Ovary (tissue), 9 donors: ENCODE measurements around the gene PAQR4. TPM values are rescaled to one million over a fixed set of nuclear protein-coding genes. Genes with fewer than 3 reads are reported as not detected.

ENCODE experiments used
- DNase-seq, 5 donors: peaks; one replicate each; pipeline ENCODE4 v3.0.0-alpha.2; 2019 to 2020
- H3K27ac ChIP-seq, 2 donors: fragments of 200-600 bp; one replicate each; pipeline versions ENCODE4 v1.5.1 to v1.8.0; 2019 to 2022
- H3K27me3 ChIP-seq: fragments of 200-600 bp; one replicate; pipeline ENCODE4 v1.8.0; 2022
- H3K36me3 ChIP-seq: fragments of 200-600 bp; sonication (generic); one replicate; pipeline ENCODE4 v1.5.1; 2019
- H3K4me1 ChIP-seq: one replicate; pipeline ENCODE4 v1.8.1; 2013; ENCODE audit warnings: mild to moderate bottlenecking, moderate library complexity; ENCODE audit not compliant: insufficient read depth
- H3K4me3 ChIP-seq: fragments of 200-600 bp; sonication (generic); one replicate; pipeline ENCODE4 v1.5.1; 2017
- H3K9me3 ChIP-seq, 2 donors: fragments of 200-600 bp in 1 of 2; sonication (generic) in 1 of 2; one replicate each; pipeline versions ENCODE4 v1.5.1 to v1.8.1; 2013 to 2019; ENCODE audit warnings: mild to moderate bottlenecking in 1 of 2, moderate library complexity in 1 of 2
- CTCF ChIP-seq, 3 donors: fragments of 450-650 bp in 2 of 3; fragments of 200-600 bp in 1 of 3; IDR thresholded peaks; one replicate each; pipeline versions ENCODE4 v1.5.1 to v1.8.0; 2016 to 2022; ENCODE audit warnings: antibody characterized with exemption in 3 of 3, mild to moderate bottlenecking in 1 of 3
- EP300 ChIP-seq: sonication (generic); formaldehyde crosslinking; IDR thresholded peaks from one replicate; pipeline ENCODE4 v1.6.1; 2017; ENCODE audit warnings: antibody characterized with exemption
- POLR2A ChIP-seq: fragments of 450-650 bp; IDR thresholded peaks from one replicate; pipeline ENCODE4 v1.6.1; 2017; ENCODE audit warnings: antibody characterized with exemption, mild to moderate bottlenecking, moderate library complexity
- WGBS, 3 donors: extraction: QIAGEN DNeasy Blood & Tissue Kit in 1 of 3; methylation state at CpG; one replicate each; pipeline versions ENCODE4 v1.1.5 to v1.1.7; 2013 to 2017; 5-methylcytosine and 5-hydroxymethylcytosine counted together
- intact Hi-C, 4 donors: fragments of 100-400 bp; cut with DNase I; formaldehyde crosslinking; loops; one replicate each; pipeline versions ENCODE4 v1.11.0 to v1.15.1; 2022 to 2023
- polyA plus RNA-seq, 2 donors: library from polyadenylated mRNA; stranded (reverse); fragments of 200-250 nt in 1 of 2; fragments of 350-450 nt in 1 of 2; fragmentation: Illumina TruSeq in 1 of 2; extraction: RNeasy Lipid Tissue Mini Kit (QIAGEN cat#74804) in 1 of 2; gene quantifications; one replicate each; pipeline ENCODE4 v1.2.3, GENCODE V29; 2013 to 2014
- total RNA-seq, 7 donors: library from RNA; depleted of rRNA in 2 of 7; stranded (reverse); fragments of >200 nt in 2 of 7; fragmentation: NEBNext Ultra II Directional in 3 of 7; extraction: Animal tissue kit (Norgen Biotek cat#: 25700) in 3 of 7; gene quantifications; one replicate each; pipeline versions ENCODE4 v1.1.0 to v1.2.4, GENCODE V29; 2016 to 2023
- donor health status: DM: no; HTN: no; CAD: no; lungs with moderate emphysema.
- donor health status: DM: no; HTN: no; CAD: no.
- donor health status: Bipolar disorder and iron deficiency.
- donor health status: DM: yes; HTN: yes; CAD: no.
- donor health status: DM: no; HTN: no; CAD: no.
- donor health status: DM: yes; HTN: yes; CAD: no.

Gene PAQR4
- total and polyA plus RNA-seq, 9 donors = 0.30 to 5.7 (median 1.5) TPM

DNA sequence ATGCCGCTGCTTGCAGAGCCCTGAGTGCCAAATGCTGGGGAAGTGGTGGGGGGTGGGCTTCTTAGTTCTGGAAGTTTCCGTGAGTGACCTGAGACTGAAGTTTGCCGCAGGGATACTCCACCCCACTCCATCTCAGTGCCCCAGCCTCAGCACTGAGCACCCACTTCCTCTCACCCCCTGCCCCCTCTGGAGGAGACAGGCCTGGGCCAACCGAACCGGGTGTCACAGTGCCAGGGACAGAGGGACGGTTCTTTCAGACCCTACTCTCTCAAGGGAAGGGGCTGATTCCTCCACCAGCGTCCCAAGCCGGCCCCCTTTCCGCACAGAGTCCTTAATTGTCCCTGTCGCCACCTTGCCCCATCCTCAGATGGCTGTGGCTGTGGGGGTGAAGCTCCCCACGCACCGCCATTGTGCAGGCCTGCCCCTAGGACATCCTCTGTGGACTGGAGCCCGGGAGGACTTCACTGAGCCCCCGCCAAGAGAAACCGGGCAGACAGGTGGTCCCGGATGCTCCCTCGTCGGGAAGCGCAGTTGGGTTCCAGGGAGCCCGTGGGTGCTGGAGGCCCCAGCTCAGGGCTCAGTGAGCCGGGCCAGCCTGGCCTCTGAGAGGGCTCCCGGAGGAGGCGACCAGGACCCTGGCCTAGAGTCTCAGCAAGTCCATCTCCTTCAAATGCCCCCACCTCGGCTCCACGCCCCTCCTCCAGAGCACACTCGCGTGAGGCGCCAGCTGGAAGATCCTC is 6.6 kb upstream of the PAQR4 start:
- Histone ChIP-seq H3K27ac (no peak overlapping the region), H3K4me1 (peaks cover 6% of the 10 kb centered on the region), H3K4me3 (no peak overlapping the region), H3K36me3 (no peaks in the 10 kb centered on the region), H3K27me3 (peaks cover 10% of the 10 kb centered on the region), H3K9me3 (no peaks in the 10 kb centered on the region)
- no peak for TF ChIP-seq POLR2A
- no peak for TF ChIP-seq EP300
- TF ChIP-seq CTCF (IDR thresholded peaks at IDR 0.05) = no peak
- WGBS, 3 donors = 14 to 20% (median 17%) methylated on average over 25 to 28 of the region's 28 CpGs
- peak in 2 of 5 donors; percentile 11 to 12 for DNase-seq
- intact Hi-C loops = no loop called here

DNA sequence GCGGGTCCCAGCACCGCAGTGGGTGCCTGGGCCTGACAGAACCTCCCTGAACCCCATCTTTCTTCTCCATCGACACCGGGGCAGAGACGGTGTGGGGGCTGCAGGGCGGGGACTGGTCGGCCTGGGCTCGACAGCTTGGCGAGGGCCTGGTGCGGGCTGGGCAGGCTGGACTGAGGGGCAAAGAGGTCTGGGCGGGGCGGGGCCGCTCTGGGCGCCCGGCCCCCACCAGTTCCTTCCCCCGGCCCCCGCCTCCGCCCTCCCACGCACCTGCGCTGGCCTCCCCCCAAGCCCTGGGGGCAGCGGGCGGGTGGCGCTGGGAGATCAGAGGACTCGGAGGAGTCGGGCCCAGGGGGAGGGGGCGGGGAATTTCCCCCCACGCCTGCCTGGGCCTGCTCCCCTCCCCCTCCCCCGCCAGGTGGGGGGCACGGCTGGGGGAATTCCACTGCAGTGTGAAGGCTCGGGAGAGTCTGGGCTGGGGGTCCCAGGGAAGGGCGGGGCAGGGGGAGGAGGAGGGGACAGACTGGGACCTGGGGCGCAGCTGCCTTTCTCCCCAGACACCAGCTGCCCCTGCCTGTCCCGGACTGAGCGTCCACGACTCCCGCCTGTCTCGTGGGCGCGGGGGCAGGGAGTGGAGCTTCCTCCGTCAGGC is 6.0 kb upstream of the PAQR4 start:
- Histone ChIP-seq H3K27me3 (peaks cover 10% of the 10 kb centered on the region), H3K36me3 (no peaks in the 10 kb centered on the region), H3K4me3 (peak overlapping the region; percentile 3), H3K9me3 (no peaks in the 10 kb centered on the region), H3K4me1 (peaks cover 6% of the 10 kb centered on the region), H3K27ac (no peak overlapping the region)
- intact Hi-C loops = no loop called here
- 0 to 1% (median 1%) methylated on average over 14 to 40 of the region's 40 CpGs for WGBS, 3 donors
- DNase-seq = peak in 3 of 5 donors; percentile 18 to 41 (median 28)
- no peak for TF ChIP-seq POLR2A
- no peak for TF ChIP-seq EP300
- no peak for TF ChIP-seq CTCF (IDR thresholded peaks at IDR 0.05)

- Histone ChIP-seq H3K4me1 (peaks cover 9% of the 10 kb centered on the region), H3K9me3 (no peaks in the 10 kb centered on the region), H3K27me3 (peaks cover 10% of the 10 kb centered on the region), H3K4me3 (peak within 1 kb of the TSS; percentile 3), H3K27ac (no peak within 1 kb of the TSS), H3K36me3 (no peaks in the 10 kb centered on the region)
- intact Hi-C loops = no loop called here
- peak in 2 of 5 donors; percentile 26 to 41 for DNase-seq
- TF ChIP-seq POLR2A = no peak
- no peak for TF ChIP-seq EP300
- no peak for TF ChIP-seq CTCF (IDR thresholded peaks at IDR 0.05)
- 1% methylated on average over 53 to 60 of the region's 60 CpGs for WGBS, 3 donors
These were observed 5.2 kb upstream of the PAQR4 start, which contains the start of gene KREMEN2 for GRCh38 chr16:2963723-2964474. Gene KREMEN2, plus strand, starts transcription at chr16:2964275. Its CDS starts 246 bp downstream, at chr16:2964521.

GRCh38 chr16:2964475-2965336 is 4.4 kb upstream of the PAQR4 start:
- Histone ChIP-seq H3K9me3 (no peaks in the 10 kb centered on the region), H3K27ac (no peak overlapping the region), H3K4me1 (peaks cover 13% of the 10 kb centered on the region), H3K27me3 (peaks cover 11% of the 10 kb centered on the region), H3K4me3 (no peak overlapping the region), H3K36me3 (no peaks in the 10 kb centered on the region)
- DNase-seq = peak in 1 of 5 donors; percentile 21
- TF ChIP-seq CTCF (IDR thresholded peaks at IDR 0.05) (no peak), POLR2A (no peak), EP300 (no peak)
- 1 to 2% (median 1%) methylated on average over 19 to 68 of the region's 68 CpGs for WGBS, 3 donors
- intact Hi-C loops = no loop called here
